GM19351 (cell line): ENCODE data around the gene ESD.
"Not testable (repeated sequence)": the region's sequence is repeated elsewhere in the genome, so short reads cannot be mapped to it uniquely, and the experiment has no call there.

Experiments used
- ATAC-seq: cut with Tn5 transposase; IDR thresholded peaks from one replicate; pipeline ENCODE4 v1.9.1; 2021; ENCODE audit warnings: mild to moderate bottlenecking, moderate library complexity; ENCODE audit not compliant: unreplicated experiment

ESD gene

DNA sequence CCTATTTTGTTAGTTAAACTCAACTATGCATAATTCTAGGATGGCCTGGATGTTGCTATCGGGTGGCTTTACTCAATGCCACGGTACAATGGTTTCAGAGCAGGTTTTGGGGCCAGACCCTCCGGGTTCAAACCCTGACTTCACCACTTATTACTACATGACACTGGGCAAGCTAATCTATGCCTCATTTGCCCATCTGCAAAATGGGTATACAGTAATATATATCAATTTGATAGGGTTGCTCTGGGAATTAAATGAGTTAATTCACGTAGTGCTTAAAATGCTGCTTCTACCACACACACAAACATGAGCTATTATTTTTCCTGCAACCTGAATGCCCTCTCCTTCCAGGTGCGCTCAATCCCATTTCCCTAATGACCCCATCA lies 839 bp downstream of the ESD start:
- ATAC-seq = no peak

DNA sequence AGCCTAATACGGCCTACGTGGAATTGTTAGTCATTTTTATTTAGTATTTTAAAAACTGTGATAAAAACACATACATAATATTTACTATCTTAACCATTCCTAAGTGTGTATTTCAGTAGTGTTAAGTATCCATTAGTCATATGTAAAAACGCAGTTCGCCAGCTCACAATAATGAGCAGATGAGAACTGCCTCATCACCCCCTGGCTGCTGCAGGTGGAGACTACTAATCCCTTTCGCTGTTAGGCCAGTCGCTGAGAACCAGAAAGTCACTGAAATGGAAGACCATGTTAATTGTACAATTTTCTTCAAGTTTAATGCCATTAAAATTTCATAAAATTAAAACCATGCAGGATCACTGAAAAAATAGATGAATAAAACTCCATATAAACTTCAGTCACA lies 1.6 kb downstream of the ESD start:
- no peak for ATAC-seq

GRCh38 chr13:46783504-46783903 lies 13.5 kb downstream of the ESD start:
- ATAC-seq = no peak

DNA sequence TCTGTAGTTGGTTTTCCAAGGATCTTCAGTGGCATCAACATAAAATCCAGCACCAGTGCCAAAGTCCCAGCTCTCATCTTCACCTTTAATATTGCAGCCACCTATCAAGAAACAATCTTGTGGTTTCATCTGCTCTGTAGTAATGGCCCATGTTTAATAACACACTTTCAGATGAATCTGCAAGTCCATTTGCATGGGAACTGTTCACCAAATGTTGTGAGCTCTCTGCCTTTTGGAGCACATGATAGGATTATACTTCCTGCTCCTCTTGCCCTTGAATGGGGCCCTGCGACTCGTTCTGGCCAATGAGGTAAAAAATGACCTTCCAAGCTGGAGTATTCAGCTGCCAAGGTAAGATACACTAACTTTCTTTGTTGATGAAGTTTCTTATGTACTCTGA lies 14.3 kb downstream of the ESD start:
- ATAC-seq = no peak

- ATAC-seq = no peak
Measured at GRCh38 chr13:46782066-46782465, 14.9 kb downstream of the ESD start.

DNA sequence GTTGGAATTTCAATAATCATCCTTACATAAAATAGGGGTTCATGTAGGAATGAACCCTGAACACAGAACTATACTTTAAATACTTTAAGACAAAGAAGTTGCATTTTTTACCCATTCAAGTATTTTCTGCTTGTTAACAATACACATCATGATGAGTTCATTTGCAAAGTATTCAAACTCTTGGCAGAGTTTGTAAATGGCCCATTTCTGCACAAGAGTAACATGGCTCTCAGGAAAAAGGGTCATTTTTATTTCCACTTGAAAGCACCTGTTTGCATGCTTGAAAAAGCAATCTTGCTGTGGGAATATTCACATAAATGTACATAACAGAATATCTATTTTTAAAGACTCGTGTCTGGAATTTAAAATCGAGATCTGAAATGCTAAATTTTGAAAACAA lies 18.1 kb downstream of the ESD start:
- ATAC-seq = no peak

DNA sequence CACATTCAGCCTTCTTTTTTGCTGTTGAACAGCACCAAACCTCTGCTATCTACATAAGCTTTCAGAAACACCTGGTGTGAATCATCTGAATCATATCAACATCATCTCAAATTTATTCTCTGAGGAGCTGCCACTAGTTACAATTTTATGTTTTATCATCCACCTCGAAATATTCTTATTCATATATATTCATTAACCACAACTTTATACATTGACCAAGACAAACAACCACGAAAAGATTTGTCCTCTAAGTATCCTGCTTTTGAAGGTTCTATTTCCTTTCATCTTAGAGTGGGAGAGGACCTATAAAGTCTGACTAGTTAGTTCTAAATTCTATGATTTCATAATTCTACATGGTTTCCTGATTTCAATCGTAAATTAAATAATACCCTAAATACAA lies 18.9 kb downstream of the ESD start:
- no peak for ATAC-seq

DNA sequence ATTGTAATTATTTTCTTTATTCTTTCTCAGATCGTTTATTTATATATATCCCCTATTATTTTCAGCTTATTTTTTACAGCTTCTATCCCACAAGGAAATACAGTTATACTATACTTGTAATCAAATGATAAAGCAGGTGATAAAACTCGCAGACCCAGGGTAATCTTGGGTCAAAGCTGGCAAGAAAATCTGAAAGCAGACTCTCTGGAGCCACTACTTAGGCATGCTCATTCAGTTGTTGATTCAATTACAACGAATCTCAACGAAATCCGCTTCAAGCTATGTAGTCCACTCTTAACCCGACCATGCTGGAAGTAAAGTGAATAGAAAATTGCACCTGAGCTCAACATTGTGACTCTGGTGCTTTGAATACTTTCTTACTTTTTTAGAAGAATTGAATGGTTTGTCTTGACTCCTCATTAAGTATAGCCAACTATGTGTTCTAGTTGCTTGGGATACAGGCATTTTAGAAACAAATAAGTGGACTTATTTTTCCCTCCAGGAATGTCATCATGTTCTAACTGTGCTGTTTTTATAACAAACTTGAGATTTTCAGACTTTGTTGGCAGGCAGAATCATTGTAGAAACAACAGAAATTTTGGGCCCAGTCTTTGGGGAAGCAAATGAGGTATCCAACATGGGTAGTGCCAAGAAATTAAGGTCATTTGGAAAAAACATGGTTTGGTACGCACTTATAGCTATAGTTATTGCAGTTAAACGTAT lies 21.4 kb downstream of the ESD start:
- no peak for ATAC-seq

DNA sequence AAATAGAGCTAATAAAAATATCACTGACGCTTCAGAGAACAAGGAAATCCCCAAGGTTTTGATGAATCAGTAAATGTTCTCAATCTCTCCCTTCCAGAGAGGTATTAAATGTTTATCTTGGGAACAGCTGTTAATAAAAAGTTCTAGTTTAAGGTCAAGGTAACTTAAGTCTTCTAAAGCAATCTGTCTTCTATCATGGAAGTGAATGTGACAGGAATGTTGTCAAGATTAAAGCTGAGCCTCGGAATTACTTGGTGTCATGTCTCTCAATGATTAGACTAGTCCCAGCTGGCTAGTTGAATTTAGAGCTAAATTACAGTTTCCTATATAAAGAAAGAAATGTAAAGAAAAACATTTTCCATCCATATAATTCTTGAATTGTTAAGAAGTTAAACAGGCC lies 23.4 kb downstream of the ESD start:
- no peak for ATAC-seq

- ATAC-seq = no peak
Measured at GRCh38 chr13:46771693-46772092, 25.3 kb downstream of the ESD start.

- ATAC-seq = not testable (repeated sequence)
Measured at GRCh38 chr13:46769925-46770324, 27.0 kb downstream of the ESD start.

DNA sequence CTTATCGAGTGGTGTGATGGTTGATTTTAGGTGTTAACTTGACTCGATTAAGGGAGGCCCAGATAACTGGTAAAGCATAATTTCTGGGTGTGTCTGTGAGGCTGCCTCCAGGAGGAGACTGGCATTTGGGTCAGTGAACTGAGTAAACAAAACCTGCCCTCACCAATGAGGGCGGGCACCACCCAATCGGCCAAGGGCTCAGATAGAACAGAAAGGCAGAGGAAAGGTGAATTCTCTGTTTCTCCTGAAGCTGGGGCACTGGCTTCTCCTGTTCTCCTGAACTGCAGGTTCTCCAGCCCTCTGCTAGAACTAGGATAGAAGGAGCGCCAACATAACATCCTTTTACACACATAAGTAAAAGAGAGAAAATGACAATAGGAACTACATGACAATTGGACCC lies 35.1 kb downstream of the ESD start:
- no peak for ATAC-seq

DNA sequence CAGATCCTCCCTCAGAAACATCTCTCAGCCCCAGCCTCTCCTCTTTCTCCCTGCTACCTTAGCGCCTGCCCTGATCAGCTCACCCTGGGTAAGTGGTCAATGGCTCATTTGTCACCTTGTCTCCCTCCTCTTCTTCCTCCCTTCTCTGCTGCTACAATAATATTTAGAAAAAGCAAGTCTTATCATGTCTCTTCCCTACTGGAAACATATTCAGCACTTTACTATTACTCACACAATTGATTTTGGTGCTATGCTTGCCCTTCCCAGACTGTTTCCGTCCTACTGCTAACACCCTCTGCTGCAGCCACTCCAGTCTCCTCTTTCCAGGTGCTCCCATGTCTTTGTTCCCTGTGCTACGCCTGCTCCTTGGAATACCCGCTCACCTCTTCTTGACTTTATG lies 35.8 kb downstream of the ESD start:
- no peak for ATAC-seq

DNA sequence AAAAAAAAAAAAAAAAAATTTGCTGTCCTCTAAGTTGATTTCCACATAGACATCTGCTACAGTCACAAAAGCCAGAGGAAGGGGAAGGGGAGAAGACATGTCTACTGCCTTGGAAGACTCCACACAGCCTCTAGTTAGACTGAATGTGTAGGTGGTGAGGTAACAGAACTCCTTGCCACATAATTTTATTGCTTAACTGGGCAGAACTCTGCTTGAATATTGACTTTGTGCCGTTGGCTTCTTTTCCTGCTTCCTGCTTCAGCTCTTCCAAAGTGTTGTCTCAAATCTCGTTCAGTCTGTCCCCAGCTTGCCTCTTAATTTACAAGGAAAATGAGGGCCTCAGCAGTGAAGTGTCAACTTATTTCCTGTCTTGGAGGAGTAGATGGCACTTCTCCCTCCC lies 37.1 kb downstream of the ESD start:
- no peak for ATAC-seq

GRCh38 chr13:46757640-46758039 lies 39.3 kb downstream of the ESD start:
- no peak for ATAC-seq

- ATAC-seq = no peak
Measured at GRCh38 chr13:46756977-46757376, 40.0 kb downstream of the ESD start.

- ATAC-seq = not testable (repeated sequence)
Measured at GRCh38 chr13:46755508-46755907, 41.5 kb downstream of the ESD start.

DNA sequence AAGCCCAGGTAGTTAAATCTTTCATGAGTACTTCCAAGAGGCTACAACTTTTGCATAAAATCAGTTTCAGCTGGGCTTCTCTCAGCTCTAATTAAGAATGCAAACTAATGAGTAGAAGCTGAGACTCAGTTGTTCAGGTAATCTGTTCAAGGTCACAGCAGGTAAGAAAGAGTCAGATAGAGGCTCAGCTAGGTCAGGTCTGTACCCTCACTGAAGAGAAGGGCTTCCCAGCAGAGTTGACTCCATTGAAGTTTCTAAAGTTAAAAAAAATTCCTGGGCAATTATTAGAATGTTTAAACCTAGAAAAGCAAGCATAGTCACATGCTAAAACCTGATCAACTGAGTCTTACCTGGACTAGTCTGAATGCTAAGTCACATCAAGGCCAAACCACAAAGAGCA lies 42.1 kb downstream of the ESD start:
- ATAC-seq = no peak

DNA sequence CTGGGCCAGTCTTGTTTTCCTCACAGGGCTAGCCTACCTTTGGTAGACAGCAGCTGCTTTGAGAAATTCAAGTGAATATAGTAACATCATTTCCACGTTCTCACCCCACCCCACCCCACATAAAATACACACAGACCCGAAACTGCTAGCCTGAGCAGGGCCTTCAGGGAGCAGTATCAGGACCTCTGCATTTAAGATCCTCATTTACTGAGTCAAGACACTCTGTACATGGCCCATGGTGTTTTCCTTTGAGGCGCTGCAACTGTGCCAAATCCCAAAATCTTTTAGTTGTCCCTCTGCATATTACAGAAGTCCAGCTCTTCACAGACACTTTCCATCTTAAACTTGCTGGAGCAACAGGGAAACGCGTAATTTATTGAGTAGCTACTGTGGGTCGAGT lies 43.0 kb downstream of the ESD start:
- no peak for ATAC-seq

DNA sequence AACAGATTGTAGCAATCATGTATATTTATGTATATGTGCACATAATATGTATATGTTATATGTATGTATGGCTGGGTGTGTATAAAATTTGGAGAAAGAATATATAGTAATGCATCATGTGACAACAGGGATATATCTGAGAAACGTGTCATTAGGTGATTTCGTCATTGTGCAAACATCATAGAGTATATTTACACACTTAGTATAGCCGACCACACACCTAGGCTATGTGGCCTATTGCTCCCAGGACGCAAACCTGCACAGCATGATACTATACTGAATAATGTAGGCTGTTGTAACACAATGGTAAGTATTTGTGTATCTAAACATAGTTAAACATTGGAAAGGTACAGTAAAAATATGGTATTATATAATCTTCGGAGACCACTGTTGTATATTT lies 43.8 kb downstream of the ESD start:
- no peak for ATAC-seq

DNA sequence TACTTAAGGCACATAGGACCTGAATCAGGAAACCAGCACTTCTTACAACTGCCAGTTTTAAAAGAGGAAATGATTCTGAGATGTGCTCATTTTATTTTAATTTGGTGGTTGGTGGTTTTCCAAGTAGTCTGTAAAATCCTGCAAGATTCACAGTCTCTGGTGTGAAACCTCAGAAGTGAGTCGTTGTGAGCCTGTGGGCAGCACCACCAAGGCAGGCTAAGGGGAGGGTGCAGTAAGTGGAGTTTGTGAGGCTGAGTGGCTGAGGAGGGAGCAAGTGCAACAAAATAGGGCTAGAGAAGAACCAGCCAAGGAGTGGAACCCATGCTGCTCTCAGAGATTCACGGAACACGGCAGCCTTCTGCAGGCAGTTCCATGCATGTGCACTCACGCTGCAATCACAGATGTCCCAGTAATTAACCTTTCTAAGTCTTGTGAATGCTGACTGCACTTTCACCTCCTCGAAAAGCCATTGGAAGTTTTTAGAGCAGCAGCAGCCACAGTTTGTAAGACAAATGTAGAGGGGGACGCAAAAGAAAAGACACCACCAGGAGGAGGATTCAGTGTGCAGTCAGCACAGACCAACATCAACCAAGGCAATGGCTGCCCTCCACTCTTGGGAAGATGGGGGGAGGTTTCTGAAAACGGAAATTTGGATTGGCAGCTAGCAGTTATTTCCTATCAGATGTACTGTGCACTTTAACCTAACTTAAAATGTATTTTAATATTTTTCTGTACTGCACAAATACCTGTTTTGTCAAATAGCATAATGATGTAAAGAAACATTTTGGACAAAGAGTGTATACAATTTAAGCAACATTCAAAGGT lies 44.9 kb downstream of the ESD start:
- peak; percentile 88 for ATAC-seq

DNA sequence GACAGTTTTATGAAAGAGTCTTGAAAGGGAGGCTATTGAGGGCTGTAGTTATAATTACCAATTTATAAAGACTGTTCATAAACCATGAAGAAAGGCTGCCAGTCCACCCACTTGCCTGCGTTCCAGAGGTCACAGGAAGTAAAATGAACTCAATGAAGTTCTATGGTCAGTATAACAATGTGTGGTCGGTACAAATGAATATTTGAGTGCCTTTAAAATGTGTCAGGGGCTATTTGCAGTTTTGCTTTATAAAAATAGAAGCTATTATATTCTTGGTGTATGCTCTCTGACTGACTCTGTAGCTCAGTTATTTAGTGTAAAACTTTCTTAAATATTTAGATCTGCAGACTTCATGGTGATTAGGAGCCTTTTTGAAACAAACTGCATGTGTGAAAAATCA lies 47.0 kb downstream of the ESD start:
- no peak for ATAC-seq

DNA sequence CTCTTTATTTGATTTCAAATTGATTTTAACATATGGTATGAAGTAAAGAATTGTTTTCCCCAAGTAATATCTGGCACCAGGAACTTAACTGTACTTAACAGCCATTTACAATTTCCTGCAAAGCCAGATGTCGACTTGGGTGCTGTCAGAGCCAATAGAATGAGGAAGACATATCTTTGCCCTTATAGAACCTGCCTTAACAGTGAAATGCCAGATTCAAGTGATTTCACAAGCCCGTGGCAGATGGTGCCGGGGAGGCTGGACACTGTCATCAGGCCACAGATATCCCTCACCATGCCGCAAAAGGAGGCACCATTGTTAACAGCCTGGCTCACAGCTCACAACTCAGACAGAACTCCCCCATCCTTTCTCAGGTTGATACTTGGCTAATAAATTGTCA lies 48.7 kb downstream of the ESD start:
- no peak for ATAC-seq
